Measurements from ENCODE around the gene TANGO6. TPM values are rescaled to one million over a fixed set of nuclear protein-coding genes. Genes with fewer than 3 reads are reported as not detected.
A peak's percentile ranks its signal among the peaks of the same experiment; 100 is the strongest.
"Not testable (repeated sequence)": the region's sequence is repeated elsewhere in the genome, so short reads cannot be mapped to it uniquely, and the experiment has no call there.

TANGO6 gene
- total RNA-seq, 1 experiment from 2014 or later = 22.3 TPM

GRCh38 chr16:69115837-69116236 is 272.5 kb downstream of the TANGO6 start:
- DNase-seq (ENCODE audit: low spot score) = no peak

DNA sequence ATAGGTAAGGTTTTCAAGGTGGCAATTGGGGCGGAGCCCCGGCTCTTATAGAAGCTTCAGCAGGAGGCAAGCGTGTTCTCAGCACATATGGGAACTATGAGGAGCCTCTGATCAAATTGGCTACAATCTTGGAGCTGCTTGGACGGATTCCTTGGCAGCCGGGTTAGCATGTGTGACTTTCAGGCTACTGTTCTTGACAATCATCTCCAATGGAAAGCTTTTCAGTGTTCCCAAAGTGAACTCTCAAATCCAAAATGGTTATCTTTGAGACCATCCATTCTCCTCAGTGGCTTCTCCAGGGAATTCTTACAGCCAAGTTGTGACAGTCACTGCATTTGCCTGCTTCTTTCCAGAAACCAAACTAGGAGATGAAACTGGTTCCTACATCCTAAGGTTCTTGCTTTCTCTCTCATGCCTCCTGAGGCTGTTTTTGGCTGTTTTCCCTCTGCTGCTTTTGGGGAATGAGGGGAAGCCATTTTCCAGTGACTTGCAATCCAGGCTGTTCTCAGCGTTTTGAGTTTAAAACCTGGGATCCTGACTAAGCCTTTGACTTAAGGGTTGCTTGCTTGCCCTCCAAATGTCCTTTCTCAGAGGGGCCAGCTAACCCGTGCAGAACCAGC is 273.0 kb downstream of the TANGO6 start:
- no peak for DNase-seq (ENCODE audit: low spot score)

DNA sequence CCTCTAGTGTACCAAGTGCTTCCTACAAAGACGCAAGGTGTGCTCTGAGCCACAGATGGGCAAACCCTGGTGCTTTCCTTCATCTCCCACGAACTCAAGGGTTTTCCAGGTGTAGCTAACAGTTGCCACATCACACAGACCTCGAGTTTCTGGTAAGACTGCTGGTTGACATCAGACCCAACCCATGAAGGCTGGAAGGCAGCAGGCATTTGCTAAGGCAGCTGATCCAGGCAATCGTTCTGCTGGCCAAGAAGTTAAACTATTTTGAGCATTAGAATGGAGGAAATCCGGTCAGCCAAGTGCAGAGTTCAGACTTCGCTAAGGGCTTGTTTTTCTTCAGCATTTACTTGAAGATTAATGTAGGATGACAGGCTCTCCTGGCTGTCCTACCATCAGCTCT is 273.6 kb downstream of the TANGO6 start:
- DNase-seq (ENCODE audit: low spot score) = no peak

DNA sequence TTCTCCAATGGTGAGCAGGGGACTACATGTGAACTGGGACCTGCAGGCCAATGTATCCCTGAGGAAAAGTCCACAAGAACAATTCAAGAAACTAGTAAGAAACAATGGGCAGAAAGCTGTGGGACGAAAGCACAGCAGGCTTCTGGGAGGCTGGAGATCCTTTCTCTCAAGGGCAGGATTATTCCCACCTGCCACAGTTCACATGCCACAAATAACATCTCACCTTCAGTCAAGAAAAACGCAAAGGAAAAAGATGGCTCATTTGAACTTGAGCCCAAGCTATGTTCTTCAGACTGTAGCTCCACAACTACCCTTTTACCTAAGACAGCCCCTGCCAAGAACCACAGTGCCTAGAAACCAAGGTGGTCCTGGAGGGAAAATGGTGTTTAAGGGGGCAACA is 275.1 kb downstream of the TANGO6 start:
- DNase-seq (ENCODE audit: low spot score) = no peak

- no peak for DNase-seq (ENCODE audit: low spot score)
These were observed 275.7 kb downstream of the TANGO6 start for GRCh38 chr16:69118994-69119393.

DNA sequence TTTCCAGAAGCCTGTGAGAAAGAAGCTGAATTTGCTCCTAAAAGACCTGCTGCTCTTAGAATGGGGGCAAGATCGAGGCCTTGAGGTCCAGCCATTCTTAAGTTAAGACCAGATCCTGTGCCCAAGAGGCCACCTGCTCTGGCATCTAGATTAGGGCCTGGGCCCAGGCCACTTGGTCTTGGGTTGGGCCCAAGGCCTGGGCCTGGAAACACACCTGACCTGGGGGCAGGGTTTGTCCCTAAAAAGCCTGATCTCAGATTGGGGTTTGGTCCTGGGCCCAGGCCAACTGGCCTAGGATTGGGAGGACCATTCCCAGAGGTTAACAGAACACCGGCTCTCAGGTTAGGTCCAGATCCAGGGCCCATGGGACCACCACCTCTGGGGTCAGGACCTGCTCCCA is 276.2 kb downstream of the TANGO6 start:
- no peak for DNase-seq (ENCODE audit: low spot score)

DNA sequence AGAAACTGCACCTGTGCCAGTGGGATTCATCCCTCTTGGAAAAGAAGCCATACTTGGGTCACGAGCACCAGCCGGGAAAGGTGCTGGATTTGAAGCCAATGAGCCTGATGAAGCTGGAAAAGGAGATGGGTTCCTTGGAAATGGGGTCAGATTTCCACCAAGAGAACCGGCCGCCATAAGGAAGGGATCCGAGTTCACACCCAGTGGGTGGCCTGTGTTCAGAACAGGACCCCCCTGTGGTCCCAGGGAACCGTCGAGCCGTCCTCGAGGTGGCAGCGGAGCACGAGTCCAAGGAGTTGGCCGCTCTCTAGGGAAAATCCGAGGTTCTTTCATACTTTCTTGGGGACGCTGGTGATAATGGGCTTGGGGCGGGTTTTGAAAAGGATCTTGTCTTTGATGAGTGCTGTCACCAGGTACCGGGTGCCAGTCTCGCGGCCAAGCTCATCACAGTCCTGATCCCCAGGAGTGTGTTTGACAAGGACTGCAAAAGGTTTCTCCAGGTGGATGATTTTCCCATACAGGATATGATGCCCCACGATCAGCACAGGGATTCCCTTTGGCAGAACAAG is 276.8 kb downstream of the TANGO6 start:
- DNase-seq (ENCODE audit: low spot score) = no peak

- peak; percentile 70 for DNase-seq (ENCODE audit: low spot score)
These were observed 280.6 kb downstream of the TANGO6 start for GRCh38 chr16:69123910-69124309.

DNA sequence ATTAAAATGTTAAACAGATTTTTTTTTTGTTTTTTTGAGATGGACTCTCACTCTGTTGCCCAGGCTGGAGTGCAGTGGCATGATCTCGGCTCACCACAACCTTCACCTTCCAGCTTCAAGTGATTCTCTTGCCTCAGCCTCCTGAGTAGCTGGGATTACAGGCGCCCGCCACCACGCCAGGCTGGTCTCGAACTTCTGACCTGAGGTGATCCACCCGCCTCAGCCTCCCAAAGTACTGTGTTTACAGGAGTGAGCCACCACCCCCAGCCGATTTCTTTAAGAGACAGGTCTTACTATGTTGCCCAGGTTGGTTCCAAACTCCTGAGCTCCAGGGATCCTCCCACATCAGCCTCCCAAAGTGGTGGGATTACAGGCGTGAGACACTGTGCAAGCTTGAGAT is 281.1 kb downstream of the TANGO6 start:
- DNase-seq (ENCODE audit: low spot score) = not testable (repeated sequence)

GRCh38 chr16:69124961-69125360 is 281.6 kb downstream of the TANGO6 start:
- not testable (repeated sequence) for DNase-seq (ENCODE audit: low spot score)

- DNase-seq (ENCODE audit: low spot score) = no peak
These were observed 282.9 kb downstream of the TANGO6 start for GRCh38 chr16:69126221-69126620.

DNA sequence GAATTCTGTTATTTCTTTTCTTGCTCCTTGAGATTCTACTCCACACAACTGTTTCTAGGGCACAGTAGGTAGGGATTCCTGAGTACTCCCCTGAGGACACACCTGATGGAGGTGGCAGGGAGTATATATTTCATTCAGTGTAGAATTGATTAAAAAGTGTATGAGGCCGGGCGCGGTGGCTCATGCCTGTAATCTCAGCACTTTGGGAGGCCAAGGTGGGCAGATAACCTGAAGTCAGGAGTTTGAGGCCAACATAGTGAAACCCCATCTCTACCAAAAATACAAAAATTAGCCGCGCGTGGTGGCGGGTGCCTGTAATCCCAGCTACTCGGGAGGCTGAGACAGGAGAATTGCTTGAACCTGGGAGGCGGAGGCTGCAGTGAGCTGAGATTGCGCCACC is 283.5 kb downstream of the TANGO6 start:
- DNase-seq (ENCODE audit: low spot score) = not testable (repeated sequence)

DNA sequence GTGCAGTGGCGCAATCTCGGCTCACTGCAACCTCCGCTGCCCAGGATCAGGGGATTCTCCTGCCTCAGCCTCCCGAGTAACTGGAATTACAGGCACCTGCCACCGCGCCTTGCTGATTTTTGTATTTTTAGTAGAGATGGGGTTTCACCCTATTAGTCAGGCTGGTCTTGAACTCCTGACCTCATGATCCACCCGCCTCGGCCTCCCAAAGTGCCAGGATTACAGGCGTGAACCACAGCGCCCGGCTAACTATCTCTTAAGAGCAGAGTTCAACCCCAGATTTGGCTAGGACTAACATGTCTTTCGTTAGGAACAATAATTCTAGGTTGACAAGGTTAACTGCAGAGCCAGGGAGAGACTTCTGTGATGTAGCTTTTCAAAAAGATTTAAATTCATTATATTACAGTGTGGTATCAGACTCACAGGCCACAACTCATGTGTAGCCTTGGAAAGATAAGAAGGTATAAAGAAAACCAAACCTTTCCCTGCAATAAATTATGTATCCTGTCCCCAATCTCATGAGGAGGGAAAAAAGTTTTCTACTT is 284.7 kb downstream of the TANGO6 start:
- DNase-seq (ENCODE audit: low spot score) = no peak

DNA sequence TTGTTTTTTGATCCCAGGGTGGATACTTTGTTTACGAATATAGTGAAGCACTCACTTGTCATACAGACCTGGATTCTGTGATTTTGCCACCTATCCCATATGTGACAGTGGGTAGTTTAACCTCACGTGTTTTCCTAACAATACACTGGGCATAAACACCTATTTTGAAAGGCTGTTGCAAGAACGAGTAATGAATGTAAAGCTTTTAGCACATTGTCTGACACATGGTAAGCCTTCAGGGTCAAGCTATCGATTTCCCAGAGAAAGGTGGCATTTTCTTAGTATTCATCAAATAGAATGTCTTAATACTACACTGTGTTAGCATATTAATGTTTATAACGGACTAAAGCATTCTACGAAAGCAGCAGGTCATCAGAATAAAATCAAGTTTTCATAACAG is 287.1 kb downstream of the TANGO6 start:
- DNase-seq (ENCODE audit: low spot score) = no peak

DNA sequence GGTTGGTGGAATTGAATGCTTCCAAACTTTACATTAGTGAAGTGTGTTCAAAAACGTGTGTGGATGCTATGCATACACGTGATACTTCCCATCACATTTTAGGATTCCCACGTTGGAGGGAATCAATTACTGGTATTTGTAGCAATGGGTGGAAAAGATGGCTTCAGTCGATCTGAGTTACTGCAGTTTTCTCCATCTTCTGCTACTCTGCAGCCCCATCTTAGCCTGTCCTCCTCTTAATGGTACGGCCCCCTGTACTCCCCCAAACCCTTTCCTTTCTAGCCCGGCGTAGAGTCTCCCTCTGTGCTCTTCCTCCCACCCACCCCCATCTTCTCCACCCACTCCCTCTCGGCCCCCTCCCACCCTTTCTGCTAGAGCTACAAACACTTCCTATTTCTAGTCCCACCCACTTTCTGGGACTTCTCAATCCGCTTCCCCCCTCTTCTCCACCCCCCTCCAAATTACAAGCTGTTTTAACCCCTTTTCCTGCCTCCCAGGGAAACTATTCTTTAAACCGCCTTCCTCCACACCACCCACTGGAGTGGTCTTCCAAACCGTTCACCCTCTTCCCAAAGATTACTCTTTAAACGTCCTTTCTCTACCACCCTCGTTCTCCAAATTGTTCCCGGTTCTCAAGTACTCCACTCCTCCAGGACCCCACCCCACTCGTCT is 288.0 kb downstream of the TANGO6 start:
- peak; percentile 45 for DNase-seq (ENCODE audit: low spot score)

GRCh38 chr16:69131839-69132423 is 288.6 kb downstream of the TANGO6 start:
- DNase-seq (ENCODE audit: low spot score) = peak; percentile 65

DNA sequence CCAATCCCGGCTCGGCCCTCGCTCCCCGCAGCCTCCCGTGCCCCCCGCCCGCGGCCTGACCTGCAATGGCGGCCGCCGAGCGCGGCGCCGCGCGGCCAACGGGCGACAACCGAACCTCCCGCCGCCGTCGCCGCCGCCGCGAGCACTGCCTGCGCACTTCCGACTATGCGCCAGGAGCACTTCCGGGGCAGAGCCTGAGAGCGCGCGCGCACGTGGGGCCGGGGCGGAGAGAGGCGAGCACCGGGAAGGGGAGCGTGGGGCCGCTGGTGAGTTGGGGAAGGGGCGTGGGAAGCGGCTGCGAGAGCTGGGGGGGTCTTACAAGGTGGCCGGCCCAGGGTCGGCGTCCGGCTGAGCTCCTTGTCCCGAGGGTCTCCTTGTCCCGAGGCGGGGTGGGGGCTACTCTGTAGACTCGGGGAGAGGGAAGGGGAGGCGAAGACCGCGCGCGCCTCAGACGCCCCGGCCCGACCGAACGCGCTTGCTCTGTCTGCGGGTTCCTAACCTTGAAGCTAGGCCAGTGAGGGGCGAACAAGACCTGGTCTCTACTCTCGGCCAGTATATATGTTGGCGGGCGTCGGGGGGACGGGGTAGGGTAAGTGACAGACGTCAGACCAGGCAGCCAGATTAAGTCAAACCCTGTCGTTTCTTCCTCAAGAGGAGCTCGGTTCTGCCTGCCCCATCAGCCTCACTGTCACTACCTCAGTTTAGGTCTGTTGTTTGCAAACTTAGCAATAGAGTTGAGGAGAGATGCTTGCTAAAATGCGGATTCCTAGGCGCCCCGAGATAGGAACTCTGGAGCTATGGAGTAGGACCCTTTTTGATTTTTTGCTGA is 289.3 kb downstream of the TANGO6 start, which contains the start of the genes CHTF8 and UTP4:
Gene CHTF8, minus strand, starts transcription at position 165 of the 829 bp plus-strand sequence. CDS start 11,130 bp downstream, outside the sequence.
Gene UTP4, plus strand, starts transcription at position 226 of the 829 bp plus-strand sequence. CDS start 811 bp downstream, outside the sequence.
- peak; percentile 64 for DNase-seq (ENCODE audit: low spot score)

DNA sequence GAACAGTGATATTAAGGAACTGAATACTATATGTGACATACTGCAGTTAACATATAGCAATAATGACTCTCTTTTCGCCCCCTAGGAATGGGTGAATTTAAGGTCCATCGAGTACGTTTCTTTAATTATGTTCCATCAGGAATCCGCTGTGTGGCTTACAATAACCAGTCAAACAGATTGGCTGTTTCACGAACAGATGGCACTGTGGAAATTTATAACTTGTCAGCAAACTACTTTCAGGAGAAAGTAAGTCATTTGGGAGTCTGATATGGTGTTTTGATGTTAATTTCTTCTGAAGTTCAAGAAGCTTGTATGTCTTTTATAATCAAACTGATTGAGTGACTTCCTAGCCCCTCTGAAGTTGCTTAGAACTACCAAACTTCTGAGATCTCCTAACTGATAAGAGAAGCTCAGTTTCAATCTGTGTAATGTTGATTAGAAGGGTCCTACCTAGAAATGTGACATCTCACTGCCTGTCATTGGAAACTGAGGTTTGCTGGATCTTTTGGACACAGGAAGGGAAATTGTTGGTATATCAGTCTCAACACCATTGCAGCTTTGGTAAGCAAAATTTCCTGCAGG is 290.1 kb downstream of the TANGO6 start:
- DNase-seq (ENCODE audit: low spot score) = no peak

Data from A172 (cell line).